Prostate gland (tissue), 2 donors: ENCODE data around the gene UBE2H.

Experiments used
- POLR2A ChIP-seq: fragments of 450-650 bp; IDR thresholded peaks from one replicate; pipeline ENCODE4 v1.6.1; 2016; ENCODE audit warnings: antibody characterized with exemption, mild to moderate bottlenecking
- POLR2AphosphoS5 ChIP-seq: sonication (generic); formaldehyde crosslinking; IDR thresholded peaks from one replicate; pipeline ENCODE4 v1.6.1; 2017; ENCODE audit warnings: antibody characterized with exemption
- TF ChIP-seq, protein P1 (sequence below), 4 experiments: fragments of 200-600 bp in 2 of 4; fragments of 450-650 bp in 2 of 4; sonication (generic) in 2 of 4; IDR thresholded peaks; 1 replicate in 3 of 4; 2 replicates in 1 of 4; pipeline ENCODE4 v1.5.1; 2016 to 2019; ENCODE audit warnings: antibody characterized with exemption in 4 of 4, mild to moderate bottlenecking in 2 of 4, moderate library complexity in 2 of 4

DNA sequence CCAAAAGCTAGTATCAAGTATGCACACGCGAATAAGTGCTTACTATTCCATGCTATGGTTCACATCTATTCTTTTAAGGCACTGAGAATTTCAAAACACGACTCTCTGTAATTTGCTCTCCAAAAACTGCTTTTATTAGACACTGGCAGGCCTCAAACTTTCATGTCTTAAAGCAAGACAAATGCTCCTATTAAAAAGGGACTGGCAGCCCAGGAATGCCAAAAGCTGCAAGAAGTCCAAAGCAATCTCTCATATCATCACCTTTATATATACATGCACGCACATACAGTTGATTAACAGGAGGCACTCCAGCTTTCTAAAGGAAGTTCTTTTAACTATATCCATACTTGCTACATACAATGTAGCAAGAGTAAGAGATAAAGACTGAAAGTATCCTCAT is 34.8 kb downstream of the UBE2H start:
- TF ChIP-seq, protein P1, sequence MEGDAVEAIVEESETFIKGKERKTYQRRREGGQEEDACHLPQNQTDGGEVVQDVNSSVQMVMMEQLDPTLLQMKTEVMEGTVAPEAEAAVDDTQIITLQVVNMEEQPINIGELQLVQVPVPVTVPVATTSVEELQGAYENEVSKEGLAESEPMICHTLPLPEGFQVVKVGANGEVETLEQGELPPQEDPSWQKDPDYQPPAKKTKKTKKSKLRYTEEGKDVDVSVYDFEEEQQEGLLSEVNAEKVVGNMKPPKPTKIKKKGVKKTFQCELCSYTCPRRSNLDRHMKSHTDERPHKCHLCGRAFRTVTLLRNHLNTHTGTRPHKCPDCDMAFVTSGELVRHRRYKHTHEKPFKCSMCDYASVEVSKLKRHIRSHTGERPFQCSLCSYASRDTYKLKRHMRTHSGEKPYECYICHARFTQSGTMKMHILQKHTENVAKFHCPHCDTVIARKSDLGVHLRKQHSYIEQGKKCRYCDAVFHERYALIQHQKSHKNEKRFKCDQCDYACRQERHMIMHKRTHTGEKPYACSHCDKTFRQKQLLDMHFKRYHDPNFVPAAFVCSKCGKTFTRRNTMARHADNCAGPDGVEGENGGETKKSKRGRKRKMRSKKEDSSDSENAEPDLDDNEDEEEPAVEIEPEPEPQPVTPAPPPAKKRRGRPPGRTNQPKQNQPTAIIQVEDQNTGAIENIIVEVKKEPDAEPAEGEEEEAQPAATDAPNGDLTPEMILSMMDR (IDR thresholded peaks at IDR 0.05) = no peak
- TF ChIP-seq POLR2A (no peak), POLR2AphosphoS5 (no peak)
